ENCODE measurements around the gene ISLR. TPM values are rescaled to one million over a fixed set of nuclear protein-coding genes. Genes with fewer than 3 reads are reported as not detected.

The ISLR gene
- polyA plus RNA-seq, 2 of the 4 experiments (the other 2 are of a cell fraction), result 0.10 to 0.43 TPM

DNA sequence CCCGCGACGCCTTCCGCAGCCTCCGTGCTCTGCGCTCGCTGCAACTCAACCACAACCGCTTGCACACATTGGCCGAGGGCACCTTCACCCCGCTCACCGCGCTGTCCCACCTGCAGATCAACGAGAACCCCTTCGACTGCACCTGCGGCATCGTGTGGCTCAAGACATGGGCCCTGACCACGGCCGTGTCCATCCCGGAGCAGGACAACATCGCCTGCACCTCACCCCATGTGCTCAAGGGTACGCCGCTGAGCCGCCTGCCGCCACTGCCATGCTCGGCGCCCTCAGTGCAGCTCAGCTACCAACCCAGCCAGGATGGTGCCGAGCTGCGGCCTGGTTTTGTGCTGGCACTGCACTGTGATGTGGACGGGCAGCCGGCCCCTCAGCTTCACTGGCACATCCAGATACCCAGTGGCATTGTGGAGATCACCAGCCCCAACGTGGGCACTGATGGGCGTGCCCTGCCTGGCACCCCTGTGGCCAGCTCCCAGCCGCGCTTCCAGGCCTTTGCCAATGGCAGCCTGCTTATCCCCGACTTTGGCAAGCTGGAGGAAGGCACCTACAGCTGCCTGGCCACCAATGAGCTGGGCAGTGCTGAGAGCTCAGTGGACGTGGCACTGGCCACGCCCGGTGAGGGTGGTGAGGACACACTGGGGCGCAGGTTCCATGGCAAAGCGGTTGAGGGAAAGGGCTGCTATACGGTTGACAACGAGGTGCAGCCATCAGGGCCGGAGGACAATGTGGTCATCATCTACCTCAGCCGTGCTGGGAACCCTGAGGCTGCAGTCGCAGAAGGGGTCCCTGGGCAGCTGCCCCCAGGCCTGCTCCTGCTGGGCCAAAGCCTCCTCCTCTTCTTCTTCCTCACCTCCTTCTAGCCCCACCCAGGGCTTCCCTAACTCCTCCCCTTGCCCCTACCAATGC, 2.0 kb downstream of the ISLR start:
- peak in 1 of 2 experiments; percentile 36; a peak in 1 of 5 replicates for TF ChIP-seq JUN (IDR thresholded peaks at IDR 0.05)
- TF ChIP-seq, protein P1, sequence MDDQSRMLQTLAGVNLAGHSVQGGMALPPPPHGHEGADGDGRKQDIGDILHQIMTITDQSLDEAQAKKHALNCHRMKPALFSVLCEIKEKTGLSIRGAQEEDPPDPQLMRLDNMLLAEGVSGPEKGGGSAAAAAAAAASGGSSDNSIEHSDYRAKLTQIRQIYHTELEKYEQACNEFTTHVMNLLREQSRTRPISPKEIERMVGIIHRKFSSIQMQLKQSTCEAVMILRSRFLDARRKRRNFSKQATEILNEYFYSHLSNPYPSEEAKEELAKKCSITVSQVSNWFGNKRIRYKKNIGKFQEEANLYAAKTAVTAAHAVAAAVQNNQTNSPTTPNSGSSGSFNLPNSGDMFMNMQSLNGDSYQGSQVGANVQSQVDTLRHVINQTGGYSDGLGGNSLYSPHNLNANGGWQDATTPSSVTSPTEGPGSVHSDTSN (IDR thresholded peaks at IDR 0.05), result 0 out of 2 replicates have a peak, but pooled peaks have one; percentile 27
- TF ChIP-seq NFE2L2 (conservative IDR thresholded peaks at IDR 0.05; ENCODE audit: low read length), result no peak
- TF ChIP-seq ZC3H11A (IDR thresholded peaks at IDR 0.05), result no peak
- ATAC-seq (no peak), DNase-seq (ENCODE audit: low read depth in 1 of 2, low spot score in 1 of 2) (no peak), FAIRE-seq (no peak)
- Histone ChIP-seq H3K4me3 (no peak overlapping the region), H3K4me2 (no peak overlapping the region), H3K9me3 (no peaks in the 10 kb centered on the region), H3K27ac (peak overlapping the region in 1 of 2 experiments; percentile 90; a peak in 3 of 6 replicates), H3K4me1 (peaks cover 58% of the 10 kb centered on the region)
- CTCF ChIA-PET, result interaction anchor here (0.9 to 1.4 kb wide), 5 partner anchors 16 to 133 kb away, joined by 3 to 4 read pairs (median 3); partner anchors contain the start of gene STRA6
- POLR2A ChIA-PET, result interaction anchor here (1.0 to 1.7 kb wide), 4 partner anchors 21 to 133 kb away, joined by 3 to 4 read pairs (median 3); partner anchors contain the start of gene STRA6
- WGBS (ENCODE audit: missing lambda C conversion rate), result 90% methylated on average over 38 of the region's 45 CpGs

DNA sequence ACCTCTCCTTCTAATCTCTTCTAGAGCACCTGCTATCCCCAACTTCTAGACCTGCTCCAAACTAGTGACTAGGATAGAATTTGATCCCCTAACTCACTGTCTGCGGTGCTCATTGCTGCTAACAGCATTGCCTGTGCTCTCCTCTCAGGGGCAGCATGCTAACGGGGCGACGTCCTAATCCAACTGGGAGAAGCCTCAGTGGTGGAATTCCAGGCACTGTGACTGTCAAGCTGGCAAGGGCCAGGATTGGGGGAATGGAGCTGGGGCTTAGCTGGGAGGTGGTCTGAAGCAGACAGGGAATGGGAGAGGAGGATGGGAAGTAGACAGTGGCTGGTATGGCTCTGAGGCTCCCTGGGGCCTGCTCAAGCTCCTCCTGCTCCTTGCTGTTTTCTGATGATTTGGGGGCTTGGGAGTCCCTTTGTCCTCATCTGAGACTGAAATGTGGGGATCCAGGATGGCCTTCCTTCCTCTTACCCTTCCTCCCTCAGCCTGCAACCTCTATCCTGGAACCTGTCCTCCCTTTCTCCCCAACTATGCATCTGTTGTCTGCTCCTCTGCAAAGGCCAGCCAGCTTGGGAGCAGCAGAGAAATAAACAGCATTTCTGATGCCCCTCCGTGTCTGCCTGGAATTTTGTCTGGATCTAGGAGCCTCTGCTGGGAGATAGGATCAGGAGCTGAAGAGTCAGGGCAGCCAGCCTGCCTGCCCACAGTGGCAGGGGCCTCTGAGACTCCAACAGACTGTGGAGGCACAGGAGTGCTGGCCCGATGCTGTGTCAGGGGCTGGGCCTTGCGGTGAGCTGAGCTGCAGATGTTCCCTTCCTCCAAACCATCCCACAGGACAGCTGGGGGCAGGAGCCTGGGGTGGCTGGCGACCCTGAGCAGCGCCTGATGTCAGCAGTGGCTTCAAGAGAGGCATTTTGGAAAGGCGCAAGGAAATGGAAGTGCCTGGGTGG, 3.0 kb downstream of the ISLR start:
- peak overlapping the region; percentile 88 to 90 for H3K27ac ChIP-seq
- ATAC-seq, result no peak
- H3K4me1 ChIP-seq, result peaks cover 68% of the 10 kb centered on the region
- DNase-seq (ENCODE audit: low read depth in 1 of 2, low spot score in 1 of 2), result no peak
- CTCF ChIA-PET, result interaction anchor here (1.2 to 5.6 kb wide), 4 partner anchors 15 to 132 kb away, joined by 3 to 26 read pairs (median 4); no protein-coding TSS in a partner anchor
- POLR2A ChIA-PET, result interaction anchor here (0.9 to 1.7 kb wide), 4 partner anchors 20 to 132 kb away, joined by 3 to 4 read pairs (median 4); partner anchors contain the start of gene STRA6
- H3K9me3 ChIP-seq, result no peaks in the 10 kb centered on the region
- TF ChIP-seq FOSL2 (IDR thresholded peaks at IDR 0.05), result no peak
- no peak for TF ChIP-seq FOSL2 (CRISPR knock-in tag; IDR thresholded peaks at IDR 0.05)
- TF ChIP-seq CEBPB (IDR thresholded peaks at IDR 0.05), result no peak
- TF ChIP-seq TFCP2L1 (CRISPR knock-in tag; IDR thresholded peaks at IDR 0.05), result no peak
- TF ChIP-seq PHF8 (IDR thresholded peaks at IDR 0.05; ENCODE audit: borderline replicate concordance, low read depth), result no peak
- TF ChIP-seq, protein P2, sequence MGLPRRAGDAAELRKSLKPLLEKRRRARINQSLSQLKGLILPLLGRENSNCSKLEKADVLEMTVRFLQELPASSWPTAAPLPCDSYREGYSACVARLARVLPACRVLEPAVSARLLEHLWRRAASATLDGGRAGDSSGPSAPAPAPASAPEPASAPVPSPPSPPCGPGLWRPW (IDR thresholded peaks at IDR 0.05), result no peak
- TF ChIP-seq, protein P1 (IDR thresholded peaks at IDR 0.05), result no peak
- TF ChIP-seq, protein P3, sequence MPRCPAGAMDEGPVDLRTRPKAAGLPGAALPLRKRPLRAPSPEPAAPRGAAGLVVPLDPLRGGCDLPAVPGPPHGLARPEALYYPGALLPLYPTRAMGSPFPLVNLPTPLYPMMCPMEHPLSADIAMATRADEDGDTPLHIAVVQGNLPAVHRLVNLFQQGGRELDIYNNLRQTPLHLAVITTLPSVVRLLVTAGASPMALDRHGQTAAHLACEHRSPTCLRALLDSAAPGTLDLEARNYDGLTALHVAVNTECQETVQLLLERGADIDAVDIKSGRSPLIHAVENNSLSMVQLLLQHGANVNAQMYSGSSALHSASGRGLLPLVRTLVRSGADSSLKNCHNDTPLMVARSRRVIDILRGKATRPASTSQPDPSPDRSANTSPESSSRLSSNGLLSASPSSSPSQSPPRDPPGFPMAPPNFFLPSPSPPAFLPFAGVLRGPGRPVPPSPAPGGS (IDR thresholded peaks at IDR 0.05), result no peak
- no peak for TF ChIP-seq RNF2 (IDR thresholded peaks at IDR 0.05; ENCODE audit: borderline replicate concordance, low read depth)
- no peak for TF ChIP-seq MAZ (IDR thresholded peaks at IDR 0.05; ENCODE audit: borderline replicate concordance, low read depth, low read length)
- no peak for TF ChIP-seq FOSB (CRISPR knock-in tag; IDR thresholded peaks at IDR 0.05)
- TF ChIP-seq POLR2A (IDR thresholded peaks at IDR 0.05; ENCODE audit: low read length), result no peak
- TF ChIP-seq JUNB (IDR thresholded peaks at IDR 0.05), result no peak
- no peak for TF ChIP-seq KDM1A (IDR thresholded peaks at IDR 0.05; ENCODE audit: low read depth)
- no peak for TF ChIP-seq CBX2 (IDR thresholded peaks at IDR 0.05; ENCODE audit: borderline replicate concordance, low read depth)
- TF ChIP-seq CHD2 (IDR thresholded peaks at IDR 0.05; ENCODE audit: low read length, partially characterized antibody), result no peak
- TF ChIP-seq RCOR1 (IDR thresholded peaks at IDR 0.05; ENCODE audit: low read depth, low read length), result no peak
- no peak for TF ChIP-seq JUN (IDR thresholded peaks at IDR 0.05)
- no peak for TF ChIP-seq HEYL (CRISPR knock-in tag; IDR thresholded peaks at IDR 0.05)
- no peak for TF ChIP-seq SMC3 (IDR thresholded peaks at IDR 0.05)
- 95% methylated on average over 8 of the region's 10 CpGs for WGBS (ENCODE audit: missing lambda C conversion rate)
- no peak for FAIRE-seq
- H3K4me2 ChIP-seq, result no peak overlapping the region
- no peak overlapping the region for H3K4me3 ChIP-seq

All from A549 (cell line).